SK-N-SH (cell line): ENCODE measurements around the gene GDPD4. TPM values are rescaled to one million over a fixed set of nuclear protein-coding genes. Genes with fewer than 3 reads are reported as not detected.
A peak's percentile ranks its signal among the peaks of the same experiment; 100 is the strongest.

Experiments
- CTCF ChIA-PET: fragments of 300-600, 350-600 bp; formaldehyde crosslinking; extraction: SDS; loops from one replicate; lab custom pipeline; 2021; lab: Yijun Ruan, JAX
- POLR2A ChIA-PET: fragments of 350-600 bp; sonication (Branson Sonifier 250); formaldehyde crosslinking; extraction: SDS; loops from one replicate; lab custom pipeline; 2020; ENCODE audit warnings: antibody characterized with exemption, inconsistent platforms; lab: Yijun Ruan, JAX
- DNase-seq: peaks from one replicate; pipeline ENCODE4 v3.0.0; 2012
- H2AFZ ChIP-seq: fragments of 200-600 bp; sonication (generic); 2 replicates; pipeline ENCODE4 v1.8.1; 2016; ENCODE audit warnings: antibody characterized with exemption, mild to moderate bottlenecking, low read depth
- H3F3A ChIP-seq: fragments of 200-600 bp; sonication (generic); replicated peaks from 2 replicates; pipeline ENCODE3; 2016; ENCODE audit warnings: antibody characterized with exemption, mild to moderate bottlenecking; ENCODE audit not compliant: insufficient read depth
- H3K27ac ChIP-seq, 2 experiments: fragments of 200-500 bp in 1 of 2; fragments of 200-600 bp in 1 of 2; sonication (Bioruptor generic) in 1 of 2; sonication (generic), shearing (Covaris generic) in 1 of 2; 2 replicates each; pipeline versions ENCODE4 v1.5.1 to v1.6.1; 2014 to 2016; ENCODE audit warnings: low read depth in 2 of 2, inconsistent platforms in 1 of 2, low read length in 1 of 2, mild to moderate bottlenecking in 1 of 2, mixed read lengths in 1 of 2
- H3K27me3 ChIP-seq: fragments of 200-600 bp; sonication (generic), shearing (Covaris generic); 2 replicates; pipeline ENCODE4 v1.6.1; 2016; ENCODE audit warnings: mixed run types; ENCODE audit not compliant: insufficient read depth
- H3K36me3 ChIP-seq, 2 experiments: fragments of 200-500 bp in 1 of 2; fragments of 200-600 bp in 1 of 2; sonication (Bioruptor generic) in 1 of 2; sonication (generic) in 1 of 2; replicated peaks in 1 of 2; 2 replicates each; pipeline versions ENCODE3 to v1.5.1; 2014 to 2016; ENCODE audit warnings: low read length in 1 of 2, mild to moderate bottlenecking in 1 of 2; ENCODE audit not compliant: insufficient read depth in 2 of 2, control insufficient read depth in 1 of 2
- H3K4me1 ChIP-seq, 2 experiments: fragments of 200-500 bp in 1 of 2; fragments of 200-600 bp in 1 of 2; sonication (Bioruptor generic) in 1 of 2; sonication (generic), shearing (Covaris generic) in 1 of 2; 2 replicates each; pipeline versions ENCODE4 v1.5.1 to v1.6.1; 2014 to 2016; ENCODE audit warnings: low read depth in 1 of 2, low read length in 1 of 2, mixed run types in 1 of 2; ENCODE audit not compliant: insufficient read depth in 2 of 2, control insufficient read depth in 1 of 2
- H3K4me2 ChIP-seq: fragments of 200-600 bp; sonication (generic), shearing (Covaris generic); 2 replicates; pipeline ENCODE4 v1.6.1; 2017; ENCODE audit warnings: mixed run types
- H3K4me3 ChIP-seq, 2 experiments: fragments of 200-500 bp in 1 of 2; fragments of 200-600 bp in 1 of 2; sonication (Bioruptor generic) in 1 of 2; sonication (generic), shearing (Covaris generic) in 1 of 2; 2 replicates each; pipeline versions ENCODE4 v1.5.1 to v1.8.1; 2014 to 2016; ENCODE audit warnings: low read depth in 2 of 2, inconsistent platforms in 1 of 2, low read length in 1 of 2, mild to moderate bottlenecking in 1 of 2, mixed read lengths in 1 of 2, moderate library complexity in 1 of 2
- H3K79me2 ChIP-seq: fragments of 200-600 bp; sonication (generic); 2 replicates; pipeline ENCODE4 v1.8.1; 2017; ENCODE audit warnings: mild to moderate bottlenecking; ENCODE audit not compliant: insufficient read depth
- H3K9ac ChIP-seq: fragments of 200-600 bp; sonication (generic); 2 replicates; pipeline ENCODE4 v1.6.1; 2017; ENCODE audit warnings: mixed run types
- H3K9me2 ChIP-seq: fragments of 200-600 bp; sonication (generic); 2 replicates; pipeline ENCODE4 v1.6.1; 2017; ENCODE audit warnings: mixed run types
- H3K9me3 ChIP-seq: fragments of 200-600 bp; sonication (generic); 2 replicates; pipeline ENCODE4 v1.6.1; 2017; ENCODE audit warnings: mixed run types, mild to moderate bottlenecking, moderate library complexity
- H4K20me1 ChIP-seq: fragments of 200-600 bp; sonication (generic); 2 replicates; pipeline ENCODE4 v1.6.1; 2017; ENCODE audit warnings: mild to moderate bottlenecking, mixed run types; ENCODE audit not compliant: insufficient read depth
- ELF1 ChIP-seq: IDR thresholded peaks from 2 replicates; pipeline ENCODE4 v1.4.0; 2012
- FOSL2 ChIP-seq: IDR thresholded peaks from 2 replicates; pipeline ENCODE4 v1.4.0; 2012; ENCODE audit warnings: low read depth, mild to moderate bottlenecking, moderate library complexity, borderline replicate concordance
- JUND ChIP-seq: IDR thresholded peaks from 2 replicates; pipeline ENCODE4 v1.4.0; 2012
- MXI1 ChIP-seq: IDR thresholded peaks from 2 replicates; pipeline ENCODE4 v1.6.1; 2012; ENCODE audit warnings: mild to moderate bottlenecking, low read depth, low read length, improper control_type of control experiment
- NRF1 ChIP-seq: IDR thresholded peaks from 2 replicates; pipeline ENCODE4 v1.6.1; 2012; ENCODE audit warnings: low read depth, mild to moderate bottlenecking, low read length
- PBX3 ChIP-seq: IDR thresholded peaks from 2 replicates; pipeline ENCODE4; 2012
- RCOR1 ChIP-seq: fragments of 150-350 bp; IDR thresholded peaks from 2 replicates; pipeline ENCODE4 v1.6.1; 2017; ENCODE audit warnings: antibody characterized with exemption, low read length
- TEAD4 ChIP-seq: IDR thresholded peaks from 2 replicates; pipeline ENCODE4 v1.4.0; 2012; ENCODE audit warnings: mild to moderate bottlenecking, borderline replicate concordance; ENCODE audit not compliant: insufficient read depth
- ZBTB33 ChIP-seq: IDR thresholded peaks from 2 replicates; pipeline ENCODE4 v1.4.0; 2012; ENCODE audit warnings: low read depth, borderline replicate concordance
- WGBS: methylation state at CpG from one replicate; pipeline ENCODE4 v1.1.6; 2017; ENCODE audit warnings: low lambda C conversion rate; 5-methylcytosine and 5-hydroxymethylcytosine counted together
- polyA plus RNA-seq, 3 experiments: library from polyadenylated mRNA; depleted of rRNA; stranded (reverse); fragments of >200 nt; gene quantifications; 2 replicates each; pipeline ENCODE4 v1.2.3, GENCODE V29; 2012

The GDPD4 gene
- polyA plus RNA-seq, 1 of the 3 experiments (the other 2 are of a cell fraction), result not detected

- Histone ChIP-seq H3K36me3 (no peaks in the 10 kb centered on the region), H2AFZ (no peak overlapping the region), H3K9me2 (no peaks in the 10 kb centered on the region), H3K79me2 (no peaks in the 10 kb centered on the region), H3K4me3 (no peak overlapping the region)
- POLR2A ChIA-PET, result no interaction called here
- TF ChIP-seq JUND (no peak), PBX3 (no peak), RCOR1 (no peak), ZBTB33 (no peak), MXI1 (no peak), TEAD4 (no peak), ELF1 (no peak)
- TF ChIP-seq, all 33 proteins: peak for 0
- no peaks in the 10 kb centered on the region for H3K27me3 ChIP-seq
- no peak for DNase-seq
- H3F3A ChIP-seq, result peaks cover 14% of the 10 kb centered on the region
- no peaks in the 10 kb centered on the region for H4K20me1 ChIP-seq
- WGBS, result 94% methylated on average over 1 of the region's 1 CpG
- CTCF ChIA-PET, result interaction anchor here (1.5 kb wide), 1 partner anchor 62 kb away, joined by 3 read pairs; no protein-coding TSS in a partner anchor
- 0 out of 4 replicates have a peak overlapping the region, but pooled peaks of 1 of the 2 experiments have one; percentile 15 for H3K27ac ChIP-seq
- 0 out of 2 replicates have a peak, but pooled peaks cover 7% of the 10 kb centered on the region for H3K9me3 ChIP-seq
- no peak overlapping the region for H3K9ac ChIP-seq
- H3K4me1 ChIP-seq, result no peaks in the 10 kb centered on the region
- H3K4me2 ChIP-seq, result no peak overlapping the region
These were observed 50.4 kb downstream of the GDPD4 start for GRCh38 chr11:77250881-77251640.

- DNase-seq, result no peak
- no peak overlapping the region for H3K9ac ChIP-seq
- peaks cover 0 to 6% of the 10 kb centered on the region in 2 experiments; a peak in 1 of 4 replicates for H3K4me1 ChIP-seq
- H3F3A ChIP-seq, result peaks cover 24% of the 10 kb centered on the region
- 0 out of 2 replicates have a peak, but pooled peaks have one; percentile 18 for TF ChIP-seq FOSL2
- TF ChIP-seq JUND, result no peak
- TF ChIP-seq NRF1, result no peak
- no peak overlapping the region for H3K4me2 ChIP-seq
- WGBS, result 59% methylated on average over 3 of the region's 3 CpGs
- H4K20me1 ChIP-seq, result no peaks in the 10 kb centered on the region
- no peaks in the 10 kb centered on the region for H3K36me3 ChIP-seq
- CTCF ChIA-PET, result interaction anchor here (1.5 kb wide), 1 partner anchor 61 kb away, joined by 3 read pairs; no protein-coding TSS in a partner anchor
- H3K27ac ChIP-seq, result no peak overlapping the region
- H3K9me2 ChIP-seq, result no peaks in the 10 kb centered on the region
- no peak overlapping the region for H3K4me3 ChIP-seq
- H3K79me2 ChIP-seq, result no peaks in the 10 kb centered on the region
- no peak overlapping the region for H2AFZ ChIP-seq
- no peaks in the 10 kb centered on the region for H3K27me3 ChIP-seq
- H3K9me3 ChIP-seq, result 0 out of 2 replicates have a peak, but pooled peaks cover 7% of the 10 kb centered on the region
- POLR2A ChIA-PET, result no interaction called here
These were observed 52.1 kb downstream of the GDPD4 start for GRCh38 chr11:77249427-77249826.
